Putamen (tissue), 1 donor: ENCODE data around the gene ADAMTS9.
"Not testable (repeated sequence)": the region's sequence is repeated elsewhere in the genome, so short reads cannot be mapped to it uniquely, and the experiment has no call there.

Experiments used
- DNase-seq: peaks from one replicate; pipeline ENCODE4 v3.0.0-alpha.2; 2016; ENCODE audit warnings: low spot score

Gene ADAMTS9

DNA sequence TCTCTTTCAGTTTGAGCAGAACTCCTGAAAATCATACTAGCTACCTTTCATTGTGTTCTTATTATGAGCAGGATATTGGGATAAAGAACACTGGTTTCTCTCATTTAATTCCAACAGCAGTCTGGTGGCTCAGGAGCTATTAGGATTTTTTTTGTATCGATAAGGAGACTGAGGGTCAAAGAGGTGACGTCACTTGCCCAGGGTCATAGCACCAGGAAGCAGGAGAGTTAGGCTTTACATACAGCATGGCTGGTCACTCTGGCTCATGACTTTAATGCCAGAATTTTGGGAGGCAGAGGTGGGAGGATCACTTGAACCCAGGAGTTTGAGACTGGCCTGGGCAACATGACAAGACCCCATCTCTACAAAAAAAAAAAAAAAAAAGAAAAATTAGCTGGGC, 113.6 kb downstream of the ADAMTS9 start:
- no peak for DNase-seq

DNA sequence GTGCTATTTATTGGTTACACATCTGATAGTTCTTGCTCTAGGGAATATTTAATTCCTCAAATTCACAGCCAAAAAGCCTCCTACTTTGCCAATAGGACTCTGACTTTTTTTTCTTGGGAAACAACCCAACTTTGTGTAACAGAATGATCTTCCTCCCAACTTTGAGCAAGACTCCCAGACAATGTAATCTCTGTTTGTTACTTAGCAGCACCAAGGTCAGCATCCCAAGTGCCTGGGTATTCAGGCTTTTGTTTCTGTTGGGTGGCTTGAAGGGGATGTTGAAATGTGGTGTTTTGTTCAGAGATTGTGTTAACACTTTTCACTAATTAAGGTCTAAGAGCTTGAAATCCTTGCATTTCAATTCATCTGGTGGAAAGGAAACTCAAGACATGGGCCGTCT, 115.8 kb downstream of the ADAMTS9 start:
- DNase-seq = no peak

DNA sequence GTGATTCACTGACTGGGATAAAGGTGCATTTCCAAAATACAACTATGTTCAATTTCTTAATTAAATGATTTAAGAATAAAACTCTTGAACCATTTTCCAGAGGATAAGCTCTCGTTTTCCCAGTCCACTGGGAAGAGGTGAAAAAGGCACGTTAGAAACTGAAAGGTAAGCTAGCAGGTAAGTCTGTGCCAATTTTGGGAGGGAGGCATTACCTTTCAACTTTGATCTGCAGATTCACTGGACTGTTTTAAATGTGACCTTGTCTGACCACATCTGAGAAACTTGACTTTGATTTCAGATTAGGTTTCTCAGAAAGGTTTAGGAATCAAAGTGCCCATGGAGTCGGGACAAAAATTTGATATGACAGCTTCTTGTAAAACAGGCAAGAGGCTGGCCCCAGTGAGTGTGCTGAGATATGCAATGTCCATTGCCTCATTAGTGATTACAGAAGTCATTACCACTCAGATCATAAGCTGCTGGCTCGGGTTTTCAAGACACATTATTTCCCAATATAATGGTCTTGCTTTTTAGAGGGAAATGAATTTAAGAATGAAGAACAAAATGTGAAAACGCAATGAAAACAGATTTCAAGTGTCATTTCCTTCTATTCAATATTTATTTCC, 118.8 kb downstream of the ADAMTS9 start:
- no peak for DNase-seq

DNA sequence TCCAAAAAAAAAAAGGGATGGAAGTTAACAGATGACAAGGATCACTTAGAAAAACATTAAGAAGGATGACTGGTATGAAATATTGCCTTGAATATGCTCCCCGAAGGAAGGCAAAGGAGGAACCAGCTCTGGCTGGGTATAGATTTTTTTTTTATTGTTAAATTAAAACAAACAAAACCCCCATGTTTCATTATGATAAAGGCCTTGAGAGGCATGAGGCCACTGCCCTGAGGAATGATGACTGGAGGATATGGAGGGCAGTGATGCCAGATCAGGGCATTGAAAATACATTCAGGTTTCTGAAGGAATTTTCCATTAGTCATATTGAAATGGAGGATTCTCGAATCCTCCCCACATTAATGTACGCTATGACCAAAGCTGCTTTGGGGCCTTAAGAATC, 120.9 kb downstream of the ADAMTS9 start:
- no peak for DNase-seq

DNA sequence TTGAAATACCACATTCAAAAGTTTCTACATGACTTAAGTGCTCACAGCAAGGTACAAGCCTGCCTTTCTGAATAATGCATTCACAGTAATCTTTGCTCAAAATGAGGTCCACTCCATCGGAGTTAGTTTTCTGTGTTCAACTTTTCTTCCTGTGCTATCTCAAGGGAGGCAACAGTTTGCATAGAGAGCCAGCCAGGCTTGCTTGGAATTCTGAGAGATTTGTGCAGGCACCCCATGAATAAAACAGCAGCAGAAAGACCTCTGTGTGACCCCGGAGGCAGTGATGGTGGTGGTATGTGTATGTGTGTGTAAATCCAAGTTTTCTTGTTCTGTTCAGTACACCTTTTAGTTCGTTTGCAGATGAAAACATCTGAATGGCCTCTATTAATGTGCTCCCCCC, 124.0 kb downstream of the ADAMTS9 start:
- DNase-seq = no peak

DNA sequence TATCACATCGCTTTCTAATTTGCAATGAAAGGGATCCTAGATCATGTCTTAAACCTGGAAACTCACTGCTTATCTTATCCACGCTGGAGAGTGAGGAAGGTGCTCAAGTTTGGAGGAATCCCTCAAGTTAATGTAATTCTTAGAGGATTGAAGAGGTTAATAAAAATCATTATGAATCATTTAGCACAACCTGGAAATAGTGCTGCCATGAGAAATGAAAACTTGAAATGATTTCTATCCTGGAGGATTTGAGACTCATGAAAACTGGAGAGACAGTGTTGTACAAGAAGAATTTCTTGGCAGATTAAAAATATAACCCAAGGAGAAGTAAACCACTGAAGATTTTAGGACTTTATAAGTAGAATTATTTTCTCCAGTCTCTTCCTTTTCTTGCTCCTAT, 125.9 kb downstream of the ADAMTS9 start:
- no peak for DNase-seq

DNA sequence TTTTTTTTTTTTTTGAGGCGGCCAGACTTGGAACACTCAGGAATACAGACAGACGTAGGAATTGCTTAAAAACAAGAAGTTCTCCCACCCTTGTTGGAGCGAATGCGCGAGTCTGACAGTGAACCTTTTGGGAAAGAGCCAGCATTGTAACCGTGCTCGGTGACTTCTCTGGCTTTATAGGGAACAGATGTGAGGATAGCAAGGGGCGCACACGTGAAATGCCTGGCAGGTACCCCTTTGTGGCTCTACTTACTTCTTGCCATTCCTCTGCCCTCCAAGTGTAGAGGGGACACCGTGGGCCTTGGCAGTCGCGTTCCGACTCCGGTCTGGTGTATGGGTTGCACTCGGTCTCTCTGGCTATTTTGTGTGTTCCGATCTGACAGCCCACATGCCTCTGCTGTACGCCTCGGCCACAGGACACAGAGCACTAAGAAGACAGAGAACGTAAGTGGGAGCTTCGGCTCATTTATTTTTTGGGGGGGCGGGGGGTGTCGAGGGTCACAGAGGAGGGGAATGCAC, 126.4 kb downstream of the ADAMTS9 start:
- DNase-seq = no peak

DNA sequence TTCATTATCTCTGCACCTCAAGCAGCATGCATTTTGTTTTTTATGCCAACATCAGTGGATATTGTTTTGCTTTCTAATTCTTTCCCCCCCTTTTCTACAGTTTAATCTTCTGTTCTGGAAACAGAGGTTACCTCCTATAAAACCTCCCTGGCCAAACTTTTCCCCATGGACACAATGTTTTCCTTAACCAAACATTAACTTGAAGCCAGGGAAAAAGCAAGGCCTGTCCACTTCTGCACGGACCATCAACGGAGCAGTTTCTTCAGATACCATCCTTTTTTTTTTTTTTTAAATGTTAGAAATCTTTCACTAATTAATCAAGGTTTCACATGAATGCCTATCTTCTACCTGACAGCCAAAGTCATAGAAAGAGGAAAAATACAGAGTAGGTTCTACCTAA, 127.0 kb downstream of the ADAMTS9 start:
- DNase-seq = no peak

DNA sequence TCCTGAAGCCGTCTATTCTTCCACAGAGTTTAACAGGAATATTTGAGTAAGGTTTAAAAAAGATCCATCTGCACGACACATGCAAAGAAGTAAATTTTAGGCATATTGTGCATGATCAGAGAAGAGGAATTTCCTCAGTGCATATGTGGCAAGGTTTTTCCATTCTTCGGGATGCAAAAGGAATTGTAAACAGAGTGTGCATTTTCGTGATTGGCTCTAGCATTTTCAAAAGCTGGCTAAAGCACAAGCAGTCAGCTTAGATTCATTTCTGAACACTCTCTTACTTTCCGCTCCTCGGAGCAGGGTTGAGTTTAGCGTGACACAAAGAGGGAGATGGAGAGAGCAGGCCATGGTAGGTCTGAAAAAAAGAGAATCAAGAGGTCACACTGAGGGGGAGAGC, 128.2 kb downstream of the ADAMTS9 start:
- no peak for DNase-seq

DNA sequence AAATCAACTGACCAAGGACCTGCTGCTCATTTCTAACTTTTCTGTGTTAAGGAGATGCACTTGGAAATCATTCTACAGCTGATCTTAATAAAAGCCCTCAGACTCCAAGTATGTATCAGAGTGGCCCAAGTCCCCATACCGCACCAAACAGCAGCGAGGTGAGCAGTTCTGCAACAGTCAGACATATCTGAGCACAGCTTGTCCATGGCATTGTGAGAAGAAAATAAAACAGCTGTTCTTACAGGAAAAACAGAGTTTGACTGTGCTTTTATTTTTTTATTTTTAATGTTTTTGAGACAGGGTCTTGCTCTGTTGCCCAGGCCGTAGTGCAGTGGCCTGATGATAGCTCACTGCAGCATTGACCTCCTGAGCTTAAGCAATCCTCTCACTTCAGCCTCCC, 131.8 kb downstream of the ADAMTS9 start:
- no peak for DNase-seq

DNA sequence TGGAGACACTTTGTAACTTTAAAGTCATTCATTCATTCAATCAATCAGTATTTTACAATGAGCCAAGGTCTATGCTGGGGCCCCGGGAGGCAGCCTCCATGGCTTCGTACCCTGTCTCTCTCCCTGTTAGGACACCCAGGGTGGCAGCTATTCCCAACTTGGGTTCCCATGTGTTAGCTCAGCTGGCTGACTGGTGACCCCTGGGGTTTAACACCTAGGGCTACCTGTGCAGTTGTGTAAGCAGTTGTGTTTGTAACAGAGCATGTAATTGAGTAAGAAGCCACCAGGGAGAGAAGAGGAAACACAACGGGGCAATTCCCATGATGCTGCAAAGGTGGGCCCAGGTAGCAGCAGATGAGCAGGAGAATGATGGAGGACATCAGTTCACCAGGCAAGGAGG, 132.4 kb downstream of the ADAMTS9 start:
- no peak for DNase-seq

DNA sequence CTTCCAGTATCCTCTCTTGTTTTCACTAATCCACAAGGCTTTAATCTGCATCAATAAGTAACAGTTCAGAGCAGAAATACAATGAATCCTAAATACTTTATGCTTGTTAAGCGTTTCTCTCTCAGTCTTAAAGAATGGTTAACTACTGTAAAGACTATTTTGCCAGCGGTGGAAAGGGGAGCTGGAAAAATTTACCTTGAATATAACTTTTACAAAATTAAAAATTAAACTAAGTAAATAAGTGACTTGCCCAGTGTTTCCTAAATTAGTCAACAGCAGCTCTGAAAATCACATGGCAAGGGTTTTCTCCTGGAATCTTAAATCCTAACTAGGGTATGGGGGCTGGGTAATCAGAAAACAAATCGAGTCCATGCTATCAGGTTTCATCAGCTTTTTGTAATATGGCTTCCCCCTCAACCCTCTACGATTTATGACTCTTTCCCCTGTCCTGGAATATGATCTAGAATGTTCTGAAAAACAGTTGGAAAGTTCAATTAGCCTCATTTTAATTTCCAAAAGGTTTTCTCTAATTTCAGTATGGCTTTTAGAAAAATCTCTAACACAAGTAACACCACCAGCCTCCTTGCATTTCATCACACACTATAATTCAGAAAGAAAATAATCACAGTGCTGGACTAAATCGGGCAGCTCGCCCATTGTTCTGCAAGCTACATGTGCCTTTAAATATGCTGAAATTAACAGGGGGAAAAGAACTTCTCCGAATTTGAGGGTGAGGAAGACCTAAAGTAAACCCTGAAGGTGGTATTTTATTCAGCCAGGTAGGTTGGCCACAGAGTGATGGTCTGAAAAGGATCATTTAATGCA, 133.5 kb downstream of the ADAMTS9 start:
- DNase-seq = no peak

DNA sequence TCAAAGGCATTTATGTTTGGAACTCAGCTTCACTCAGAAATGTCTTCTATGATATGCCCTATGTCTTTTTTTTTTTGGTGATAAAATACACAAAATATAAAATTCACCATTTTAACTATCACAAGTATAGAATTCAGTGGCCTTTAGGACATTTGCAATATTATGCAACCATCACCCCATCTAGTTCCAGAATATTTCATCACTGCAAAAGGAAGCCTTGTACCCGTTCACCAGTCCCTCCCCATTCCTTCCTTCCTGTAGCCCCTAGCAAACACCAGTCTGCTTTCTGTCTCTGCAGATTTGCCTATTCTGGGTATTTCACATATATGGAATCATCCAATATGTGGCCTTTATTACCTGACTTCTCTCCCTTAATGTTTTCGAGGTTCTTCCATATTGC, 134.8 kb downstream of the ADAMTS9 start:
- no peak for DNase-seq

DNA sequence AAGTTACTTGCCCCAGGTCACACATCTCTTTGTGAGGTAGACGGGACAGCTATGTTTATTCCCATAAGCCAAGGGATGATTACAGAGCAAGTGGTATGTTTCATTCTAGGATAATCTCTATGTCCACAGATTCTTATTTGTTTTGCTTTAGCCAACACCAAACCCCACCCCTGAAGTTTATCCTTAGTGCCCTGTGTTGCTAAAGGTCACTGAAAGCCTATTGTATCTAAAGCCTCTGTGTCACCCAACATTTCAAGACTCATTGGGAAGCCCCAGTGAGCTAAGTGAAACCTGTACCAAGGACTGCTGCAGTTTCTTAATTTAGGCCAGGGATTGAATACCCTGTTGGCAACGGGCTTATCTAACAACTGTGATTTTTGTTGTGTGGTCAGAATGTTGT, 135.6 kb downstream of the ADAMTS9 start:
- no peak for DNase-seq

DNA sequence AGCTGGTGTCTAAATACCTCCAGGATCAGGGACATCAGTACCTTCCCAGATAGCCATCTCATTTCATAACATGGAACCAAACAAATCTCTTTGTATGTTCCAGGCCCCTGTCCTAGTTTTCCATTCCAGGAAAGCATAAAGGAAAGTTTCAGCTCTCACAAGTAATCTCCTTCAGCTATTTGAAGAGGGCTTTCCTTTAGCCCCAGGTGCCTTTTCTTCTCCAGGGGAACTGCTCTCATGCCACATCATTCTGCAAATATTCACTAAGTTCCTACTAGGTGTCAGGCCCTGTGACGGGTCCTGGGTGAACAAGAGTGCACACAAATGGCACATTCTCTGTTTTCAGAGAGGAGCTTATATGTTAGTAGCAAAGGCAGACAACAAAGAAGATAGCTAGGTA, 136.1 kb downstream of the ADAMTS9 start:
- DNase-seq = no peak

DNA sequence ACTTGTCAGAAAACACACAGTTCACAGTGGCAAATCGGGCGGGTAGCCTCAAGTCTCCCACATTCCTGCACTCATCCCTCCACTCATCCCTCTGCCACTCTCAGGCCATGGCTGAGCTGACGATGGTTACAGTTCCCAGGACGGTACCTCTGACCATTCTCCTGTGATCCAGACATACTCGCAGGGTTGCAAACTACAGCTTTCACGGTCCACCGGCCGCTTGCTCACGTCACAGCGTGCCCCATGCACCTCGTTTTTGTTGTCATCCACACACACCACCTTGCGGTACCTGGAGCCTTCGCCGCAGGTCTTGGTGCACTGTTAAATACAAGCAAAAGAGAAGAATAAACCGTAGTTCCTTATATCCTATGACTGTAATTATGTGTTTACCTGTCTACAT, 137.1 kb downstream of the ADAMTS9 start:
- DNase-seq = no peak

DNA sequence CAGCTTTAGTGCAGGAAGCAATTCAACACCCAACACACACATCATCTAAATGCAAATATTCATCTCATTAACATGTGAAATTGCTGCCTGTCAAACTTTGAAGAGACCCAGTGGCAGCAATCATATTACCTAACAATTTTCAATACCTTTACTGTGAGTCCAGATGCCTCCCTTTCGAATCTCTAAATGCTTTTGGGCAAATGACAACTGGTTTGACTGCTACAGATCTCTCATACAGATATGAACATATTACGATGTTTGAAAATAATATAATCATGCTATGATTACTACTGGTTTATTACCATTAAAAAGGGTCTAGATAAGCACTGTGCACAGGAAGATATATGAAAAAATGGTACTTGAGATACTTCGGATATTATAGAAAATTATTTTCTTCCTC, 137.9 kb downstream of the ADAMTS9 start:
- no peak for DNase-seq

DNA sequence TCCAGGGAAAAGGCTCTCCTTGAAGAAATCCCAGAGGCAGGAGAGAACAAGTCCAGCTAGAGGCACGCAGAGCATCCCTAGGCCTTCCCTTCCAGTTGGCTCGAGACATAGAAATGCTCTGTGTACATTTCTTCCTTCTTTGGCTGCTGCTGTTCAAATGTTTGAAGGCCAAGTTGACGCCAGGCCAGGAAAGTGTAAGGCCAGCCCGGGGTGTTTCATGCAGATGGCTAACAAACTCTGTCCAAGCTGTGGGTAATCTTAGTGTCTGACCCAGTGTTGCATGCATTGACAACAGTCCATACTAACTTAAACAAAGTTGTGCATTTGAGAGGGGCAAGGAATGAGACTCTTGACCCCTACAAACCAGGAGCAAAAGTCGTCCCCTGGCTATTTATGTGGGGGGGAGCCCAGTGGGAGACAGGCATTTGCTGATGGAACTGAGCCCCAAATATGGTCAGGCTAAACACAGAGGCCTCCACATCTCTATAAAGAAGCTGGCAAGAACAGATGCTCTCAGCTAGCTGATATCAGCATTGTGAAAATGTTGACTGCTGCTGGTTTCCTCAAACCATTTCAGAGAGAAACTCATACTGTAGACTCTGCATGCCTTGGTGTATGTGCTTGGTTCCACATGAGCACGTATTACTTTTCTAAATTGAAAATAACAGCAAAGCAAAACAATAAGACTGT, 139.5 kb downstream of the ADAMTS9 start:
- no peak for DNase-seq

DNA sequence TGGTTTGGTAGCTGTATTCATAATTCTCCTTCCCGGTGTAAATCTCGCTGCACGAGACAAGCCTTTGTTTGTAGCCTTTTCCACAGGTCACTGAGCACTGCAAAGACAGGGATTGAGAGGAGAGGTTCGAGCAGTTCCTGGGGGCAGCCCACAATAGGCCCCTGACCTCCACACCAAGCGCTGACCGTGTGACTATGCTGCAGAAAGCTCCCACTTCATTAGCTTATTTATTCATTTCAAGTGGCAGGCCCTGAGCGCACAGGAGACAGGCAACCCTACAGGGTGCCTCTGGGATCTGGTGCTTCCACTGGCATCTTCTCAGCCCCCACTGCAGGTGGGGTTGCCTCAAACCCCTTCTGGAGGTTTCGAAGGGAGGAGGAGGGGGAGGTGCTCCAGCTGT, 140.9 kb downstream of the ADAMTS9 start:
- DNase-seq = no peak

DNA sequence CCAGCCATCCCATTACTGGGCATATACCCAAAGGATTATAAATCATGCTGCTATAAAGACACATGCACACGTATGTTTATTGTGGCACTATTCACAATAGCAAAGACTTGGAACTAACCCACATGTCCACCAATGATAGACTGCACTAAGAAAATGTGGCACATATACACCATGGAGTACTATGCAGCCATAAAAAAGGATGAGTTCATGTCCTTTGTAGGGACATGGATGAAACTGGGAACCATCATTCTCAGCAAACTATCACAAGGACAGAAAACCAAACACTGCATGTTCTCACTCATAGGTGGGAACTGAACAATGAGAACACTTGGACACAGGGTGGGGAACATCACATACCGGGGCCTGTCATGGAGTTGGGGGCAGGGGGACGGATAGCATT, 142.6 kb downstream of the ADAMTS9 start:
- not testable (repeated sequence) for DNase-seq

DNA sequence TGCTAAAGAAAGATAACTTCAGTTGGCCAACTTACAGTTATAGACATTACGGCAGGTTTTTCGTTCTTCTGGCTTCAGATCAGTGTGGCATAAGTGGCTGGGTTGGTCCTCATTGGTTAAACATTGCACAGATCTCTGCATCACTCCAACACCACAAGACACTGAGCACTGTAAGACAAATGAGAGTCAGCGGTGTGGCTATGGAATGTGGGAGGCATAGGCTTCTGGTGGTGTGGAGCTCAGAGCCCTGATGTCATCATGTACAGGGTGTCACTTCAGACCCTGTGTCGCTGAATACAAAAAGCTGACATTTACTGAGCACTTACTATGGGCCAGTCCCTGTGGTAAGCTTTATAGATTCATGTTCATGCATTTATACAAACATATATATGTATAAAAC, 146.0 kb downstream of the ADAMTS9 start:
- DNase-seq = no peak

DNA sequence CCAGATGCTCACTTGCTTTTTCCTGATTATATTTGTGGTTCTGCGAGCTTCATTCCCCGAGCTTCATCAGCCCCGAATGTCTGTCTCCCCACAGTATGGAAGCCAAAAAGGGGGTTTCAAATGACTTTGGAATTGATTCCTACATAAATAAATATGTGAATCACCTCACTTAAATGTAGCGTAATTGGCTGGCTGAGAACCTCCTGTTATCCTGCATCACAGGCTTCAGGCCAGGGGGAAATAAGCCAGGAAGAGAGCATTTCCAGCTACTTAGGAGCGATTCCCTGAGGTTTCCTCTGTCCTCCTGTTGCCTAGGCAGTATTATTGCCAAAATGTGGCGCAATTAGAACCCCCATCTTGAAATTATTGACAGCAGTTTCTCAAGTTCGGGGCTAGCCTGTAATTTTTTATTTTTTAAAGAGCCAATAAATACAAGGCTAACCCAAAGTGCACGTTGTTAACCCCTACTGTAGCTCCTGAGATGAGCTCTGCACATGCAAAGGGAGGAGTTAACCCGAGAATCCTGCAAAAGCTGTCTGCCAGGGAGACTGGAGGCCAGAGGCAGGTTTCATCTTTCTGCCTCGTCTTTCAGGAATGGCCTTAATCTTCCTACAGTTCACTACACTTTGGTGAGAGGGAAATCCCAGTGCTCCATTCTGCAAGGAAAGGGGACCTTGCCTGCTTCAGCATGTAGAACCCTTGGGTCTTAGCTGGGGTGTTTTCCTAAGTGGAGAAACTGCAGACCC, 148.2 kb downstream of the ADAMTS9 start:
- DNase-seq = no peak
